Skeletal muscle cell (primary cell): ENCODE data around the gene KCNK2.
A peak's percentile ranks its signal among the peaks of the same experiment; 100 is the strongest.

Experiments
- DNase-seq: peaks from one replicate; pipeline ENCODE4 v3.0.0-alpha.2; 2010; ENCODE audit warnings: low read depth
- H3K4me3 ChIP-seq: 2 replicates; pipeline ENCODE4 v1.5.1; 2011; ENCODE audit warnings: low read depth, mild to moderate bottlenecking, control low read depth, low read length, moderate library complexity

Gene KCNK2

DNA sequence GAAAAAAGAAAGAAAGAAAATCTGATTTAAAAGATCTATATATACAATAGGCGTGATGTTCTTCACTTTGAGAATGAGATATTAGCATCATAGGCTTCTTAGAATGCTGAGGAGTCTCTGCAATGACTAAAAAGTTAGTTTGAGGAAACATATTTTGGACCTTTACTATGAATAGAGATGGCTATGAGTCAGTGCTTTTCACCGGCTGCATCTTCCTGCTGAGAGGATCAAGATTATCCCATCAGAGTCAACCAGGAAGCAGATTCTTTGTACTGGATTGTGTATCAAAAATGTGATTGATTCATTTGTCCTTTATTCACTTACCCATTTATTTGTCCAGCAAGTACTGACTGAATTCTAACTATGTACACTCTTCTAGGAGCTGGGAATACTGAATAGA, 144.2 kb downstream of the KCNK2 start:
- H3K4me3 ChIP-seq = no peak overlapping the region
- DNase-seq = no peak

DNA sequence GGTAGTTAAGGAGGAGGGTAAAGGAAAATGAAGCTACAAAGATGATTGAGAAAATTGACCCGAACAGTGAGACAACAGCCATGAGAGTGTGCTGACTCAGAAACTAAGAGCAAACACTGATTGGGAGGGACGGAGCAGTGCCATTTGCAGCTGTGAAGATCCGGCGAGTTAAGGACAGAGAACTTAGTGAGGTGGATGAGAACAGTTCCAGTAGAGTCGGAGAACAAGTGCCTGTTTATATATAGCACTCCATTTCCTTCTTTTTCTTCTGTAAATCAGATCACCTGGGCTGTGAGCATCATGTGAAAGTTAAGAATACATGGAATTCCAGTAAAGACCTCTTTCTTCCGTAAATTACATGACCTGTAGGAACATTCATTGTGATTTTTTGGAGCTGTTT, 145.7 kb downstream of the KCNK2 start:
- no peak overlapping the region for H3K4me3 ChIP-seq
- DNase-seq = no peak

DNA sequence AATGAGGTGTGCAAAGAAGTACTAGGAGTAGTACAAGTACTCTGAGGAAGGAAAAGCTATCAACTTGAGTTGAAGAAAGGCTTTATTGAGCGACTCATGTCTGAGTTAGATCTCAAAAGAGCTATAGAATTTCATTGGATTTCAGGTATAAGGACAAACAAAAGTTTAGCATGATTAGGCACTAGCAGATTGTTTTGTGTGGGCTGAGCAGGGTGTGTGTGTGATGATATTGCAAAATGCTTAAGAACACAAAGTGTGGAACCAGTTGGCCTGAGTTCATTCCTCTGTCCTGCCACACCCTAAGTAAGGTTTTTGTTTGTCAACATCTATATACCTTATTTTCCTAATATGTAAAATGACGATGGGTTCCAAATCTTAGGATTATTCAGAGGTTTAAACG, 158.9 kb downstream of the KCNK2 start:
- no peak overlapping the region for H3K4me3 ChIP-seq
- DNase-seq = no peak

DNA sequence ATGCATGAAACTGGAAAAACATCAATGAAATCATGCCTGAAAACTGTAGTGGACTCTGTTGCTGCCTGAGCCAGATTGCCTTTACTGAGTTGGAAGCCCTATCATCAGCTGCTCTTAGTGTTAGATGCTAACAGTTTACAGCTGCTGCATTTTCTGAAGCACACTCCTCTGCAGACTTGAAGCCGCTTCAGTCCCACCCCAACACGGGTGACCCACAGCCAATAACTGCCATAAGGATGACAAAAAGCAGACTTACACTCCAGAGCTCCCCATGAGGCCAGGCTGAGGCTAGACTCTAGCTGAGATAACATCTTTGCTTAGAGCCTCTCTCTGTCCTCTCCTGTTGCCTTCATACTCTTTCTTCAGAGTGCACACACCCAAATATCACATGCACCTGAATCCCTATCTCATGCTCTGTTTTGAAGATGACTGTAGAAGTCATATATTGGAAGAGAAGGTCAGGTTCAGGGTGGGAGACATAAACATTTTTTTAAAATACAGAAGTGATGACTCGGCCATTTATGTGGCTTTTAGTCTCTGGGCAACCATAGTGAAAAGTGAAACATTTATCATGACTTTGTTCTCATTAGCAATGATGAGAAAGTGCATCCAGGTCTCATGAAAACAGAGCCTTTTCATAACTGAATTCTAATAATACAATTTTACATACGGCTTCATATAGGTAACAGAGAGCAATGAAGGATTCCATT, 161.0 kb downstream of the KCNK2 start:
- no peak for DNase-seq
- no peak overlapping the region for H3K4me3 ChIP-seq

DNA sequence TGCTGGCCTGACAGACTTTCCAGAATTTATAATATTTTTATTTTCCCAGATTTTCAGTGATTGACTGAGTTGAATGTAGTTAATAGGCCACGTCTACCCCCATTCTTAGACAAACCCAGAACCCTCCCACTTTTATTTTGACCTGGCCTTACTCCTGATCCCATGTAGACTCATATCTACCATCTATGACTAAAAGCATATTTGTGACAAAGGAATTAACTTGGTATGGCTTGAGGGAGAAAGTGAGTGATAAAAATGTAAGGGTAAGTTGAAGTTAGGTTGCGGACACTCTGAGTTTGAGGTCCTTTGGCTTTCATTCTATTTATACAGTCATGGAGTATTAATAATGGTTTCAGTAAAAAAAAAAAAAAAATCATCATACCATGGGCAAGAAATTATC, 168.4 kb downstream of the KCNK2 start:
- DNase-seq = no peak
- no peak overlapping the region for H3K4me3 ChIP-seq

DNA sequence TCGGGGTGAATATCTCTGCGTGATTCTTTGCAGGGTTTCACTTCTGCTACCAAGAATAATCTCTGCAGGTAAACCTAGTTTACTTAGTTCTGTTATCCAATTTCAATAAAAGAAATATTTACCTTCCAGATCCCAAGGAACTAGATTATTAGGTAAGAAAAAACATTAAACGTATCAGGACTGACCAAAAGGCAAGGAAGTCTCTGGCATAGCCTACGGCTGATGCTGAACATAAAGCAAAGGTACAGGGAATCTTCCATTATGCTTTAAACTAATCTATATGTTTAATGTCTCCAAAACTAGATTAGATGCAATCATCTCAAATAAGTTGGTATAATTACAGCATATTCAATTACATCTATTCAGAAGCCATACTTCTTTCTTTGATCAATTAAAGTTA, 168.9 kb downstream of the KCNK2 start:
- no peak for DNase-seq
- no peak overlapping the region for H3K4me3 ChIP-seq

DNA sequence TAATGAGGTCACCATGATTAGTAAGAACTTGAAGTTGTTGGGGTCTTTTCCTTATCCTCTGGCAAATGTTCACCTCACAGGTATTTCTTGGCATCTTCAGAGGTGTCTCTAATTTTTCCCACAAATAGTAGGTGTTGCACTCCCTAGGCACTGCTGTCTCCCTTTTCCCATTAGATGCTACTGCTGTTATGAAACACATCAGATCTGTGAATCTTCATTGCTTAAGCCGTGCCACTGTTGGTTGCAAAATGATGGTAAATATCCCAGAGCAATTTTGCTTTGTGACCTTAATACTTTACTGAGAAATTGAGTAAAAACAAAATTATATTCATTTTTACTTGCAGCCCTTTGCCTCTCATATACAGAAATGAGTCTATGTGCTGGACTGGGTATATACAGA, 169.6 kb downstream of the KCNK2 start:
- no peak overlapping the region for H3K4me3 ChIP-seq
- no peak for DNase-seq

DNA sequence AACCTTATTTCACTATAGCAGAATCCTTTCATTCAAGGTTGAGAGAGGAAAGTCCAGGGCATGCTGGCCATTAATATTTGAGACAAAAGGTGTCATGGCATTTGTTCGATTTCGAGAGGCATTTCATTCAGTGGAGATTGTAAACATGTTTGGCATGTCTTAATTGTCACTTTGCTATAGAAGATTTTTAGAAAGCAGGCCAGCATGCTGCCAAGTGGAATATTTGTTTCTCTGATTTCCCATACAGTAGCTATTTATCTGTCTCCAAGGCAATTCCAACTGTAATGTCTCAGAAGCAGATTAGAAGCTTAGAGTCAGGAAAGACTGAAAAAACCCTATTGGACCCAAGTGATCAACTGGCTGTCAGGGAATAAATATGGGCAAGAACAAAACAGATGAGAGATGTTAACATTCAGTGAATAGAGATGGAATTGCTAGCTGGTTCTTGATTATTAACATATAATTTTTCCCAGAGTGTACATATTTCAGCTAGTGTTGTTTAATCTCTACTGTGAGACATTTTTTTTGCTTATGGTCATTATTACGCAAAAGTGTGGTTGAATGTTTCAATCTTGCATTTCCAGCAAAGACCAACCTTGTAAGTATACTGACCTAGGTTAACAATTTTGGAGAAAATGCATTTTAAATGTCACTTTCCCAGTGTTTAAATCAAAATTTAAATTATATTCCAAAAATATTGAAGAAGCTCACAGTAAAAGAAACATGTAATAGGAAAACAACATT, 174.6 kb downstream of the KCNK2 start:
- DNase-seq = no peak
- H3K4me3 ChIP-seq = no peak overlapping the region

DNA sequence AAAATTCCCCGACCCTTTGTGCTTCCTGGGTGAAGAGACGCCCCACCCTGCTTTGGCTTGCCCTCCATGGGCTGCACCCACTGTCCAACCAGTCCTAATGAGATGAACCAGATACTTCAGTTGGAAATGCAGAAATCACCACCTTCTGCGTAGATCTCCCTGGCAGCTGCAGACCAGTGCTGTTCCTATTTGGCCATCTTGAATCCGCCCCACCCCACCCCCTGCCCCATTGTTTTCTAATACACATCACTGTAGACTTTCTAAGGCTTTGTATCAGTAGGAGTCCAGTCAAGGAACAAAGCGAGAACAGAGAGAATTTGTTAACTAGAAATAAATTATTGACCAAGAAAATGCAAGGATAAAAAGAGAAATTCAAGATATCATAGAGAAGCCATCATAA, 178.2 kb downstream of the KCNK2 start:
- H3K4me3 ChIP-seq = no peak overlapping the region
- no peak for DNase-seq

DNA sequence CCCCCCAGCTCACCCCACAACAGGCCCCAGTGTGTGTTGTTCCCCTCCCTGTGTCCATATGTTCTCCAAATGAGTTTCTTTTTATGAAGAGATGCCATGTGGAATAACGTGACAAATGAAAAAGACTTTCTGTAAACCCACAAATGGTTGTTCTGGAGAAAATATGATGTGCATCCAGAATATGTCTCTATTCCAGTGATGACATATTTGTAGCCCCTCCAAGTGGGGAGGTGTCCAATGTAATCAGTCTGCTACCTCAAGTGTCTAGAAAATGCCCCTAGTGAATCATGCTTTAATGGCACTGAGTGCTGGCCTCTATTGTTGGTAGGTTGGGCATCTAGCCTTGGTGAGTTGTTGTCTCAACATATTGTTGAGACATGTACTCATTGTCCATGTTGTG, 179.6 kb downstream of the KCNK2 start:
- DNase-seq = no peak
- no peak overlapping the region for H3K4me3 ChIP-seq

DNA sequence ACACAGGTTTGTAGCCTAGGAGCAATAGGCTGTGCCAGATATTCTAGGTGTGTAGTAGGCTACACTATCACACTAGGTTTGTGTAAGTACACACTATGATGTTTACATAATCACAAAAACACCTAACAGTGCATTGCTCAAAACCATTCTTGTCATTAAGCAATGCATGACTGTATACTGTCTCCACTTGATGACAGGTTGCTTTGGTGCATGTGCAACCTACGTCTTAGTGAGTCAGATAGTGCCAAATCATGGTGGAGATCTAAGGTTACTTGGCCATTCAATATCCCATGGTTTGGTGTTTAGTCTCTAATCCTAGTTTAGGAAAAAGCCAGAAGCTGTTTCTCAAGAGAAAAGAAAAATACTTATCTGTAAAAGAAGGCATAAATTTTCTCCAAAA, 181.1 kb downstream of the KCNK2 start:
- no peak overlapping the region for H3K4me3 ChIP-seq
- no peak for DNase-seq

DNA sequence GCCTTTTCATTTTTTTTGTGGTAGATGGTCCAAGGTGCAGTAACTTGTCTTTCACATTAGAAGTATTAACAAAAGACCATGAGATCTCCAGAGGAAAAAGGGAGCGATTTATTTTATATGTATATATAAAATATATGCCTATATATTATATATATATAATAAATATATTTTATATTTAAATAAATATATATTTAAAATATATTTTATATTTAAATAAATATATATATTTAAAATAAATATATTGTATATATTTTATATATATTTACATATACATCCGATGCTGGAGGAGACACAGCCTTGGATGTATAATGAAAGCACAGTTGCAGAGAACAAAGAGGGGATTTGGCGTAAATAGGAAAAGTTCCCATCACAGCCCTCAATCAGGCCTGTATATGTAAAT, 182.1 kb downstream of the KCNK2 start:
- H3K4me3 ChIP-seq = no peak overlapping the region
- no peak for DNase-seq

DNA sequence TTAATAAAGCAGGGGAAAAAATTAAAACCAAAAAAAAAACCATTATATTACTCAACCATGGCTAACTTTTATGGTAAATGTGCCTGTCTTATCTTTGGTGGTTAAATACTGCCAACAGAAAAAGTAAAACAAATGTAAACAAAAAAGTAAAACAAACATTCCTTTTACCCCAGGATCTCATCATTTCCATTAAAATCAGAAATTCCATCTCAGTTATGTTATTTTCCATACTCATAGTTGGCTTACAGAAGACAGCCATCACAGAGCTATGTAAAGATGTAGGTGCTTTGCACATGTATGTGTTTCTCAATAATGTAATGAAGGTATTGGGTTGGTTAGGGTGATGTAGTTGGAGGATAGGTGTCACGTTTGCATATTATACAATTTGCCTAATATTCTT, 185.0 kb downstream of the KCNK2 start:
- no peak overlapping the region for H3K4me3 ChIP-seq
- DNase-seq = no peak

DNA sequence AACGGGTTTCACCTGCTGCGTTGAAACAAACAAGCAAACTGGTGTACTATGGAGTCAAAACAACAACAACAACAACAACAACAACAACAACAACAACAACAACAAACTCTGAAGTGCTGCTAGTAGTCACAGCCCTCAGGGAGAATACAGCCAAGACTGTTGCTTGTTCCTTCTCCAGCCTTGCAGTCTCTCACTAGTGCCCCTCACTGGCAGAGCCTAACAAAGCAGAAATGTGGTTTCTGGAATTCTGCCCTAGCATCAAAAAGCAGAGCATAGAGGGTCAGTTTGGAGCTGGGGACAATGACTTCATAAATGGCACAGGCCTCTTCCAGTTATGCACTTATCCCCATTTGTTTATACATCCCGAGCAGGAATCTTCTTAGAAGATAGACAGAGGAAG, 187.4 kb downstream of the KCNK2 start:
- DNase-seq = no peak
- H3K4me3 ChIP-seq = no peak overlapping the region

DNA sequence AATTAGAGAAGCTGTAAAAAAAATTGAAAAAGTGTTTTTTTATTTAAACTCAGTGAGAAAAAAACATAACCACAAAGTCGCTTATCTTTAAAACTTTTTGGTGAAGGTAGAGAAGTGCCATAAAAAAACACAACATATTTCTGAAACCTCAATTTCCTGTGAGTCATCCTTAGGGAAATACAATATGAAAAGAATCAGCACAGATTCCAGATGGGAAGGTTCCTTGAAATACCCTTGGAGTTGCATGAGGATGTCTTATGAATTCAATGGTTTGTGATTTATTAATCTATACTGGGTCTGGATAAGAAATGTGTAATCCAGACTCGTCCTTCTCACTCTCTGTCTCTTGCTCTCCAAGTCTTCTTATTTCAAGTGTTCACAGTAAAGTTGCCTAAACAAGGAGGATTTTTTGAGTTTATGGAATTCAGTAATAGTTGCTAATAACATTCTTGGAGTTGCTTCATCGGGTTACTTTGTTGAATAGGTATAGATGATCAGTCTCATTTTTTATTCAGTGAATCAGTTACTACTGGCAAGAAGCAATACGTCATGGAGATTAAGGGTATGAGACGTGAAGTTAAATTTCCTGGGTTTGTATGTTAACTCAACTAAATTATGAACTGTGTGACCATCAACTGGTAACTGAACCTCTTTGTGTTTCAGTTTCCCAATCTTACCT, 191.4 kb downstream of the KCNK2 start:
- DNase-seq = peak; percentile 62
- H3K4me3 ChIP-seq = no peak overlapping the region

DNA sequence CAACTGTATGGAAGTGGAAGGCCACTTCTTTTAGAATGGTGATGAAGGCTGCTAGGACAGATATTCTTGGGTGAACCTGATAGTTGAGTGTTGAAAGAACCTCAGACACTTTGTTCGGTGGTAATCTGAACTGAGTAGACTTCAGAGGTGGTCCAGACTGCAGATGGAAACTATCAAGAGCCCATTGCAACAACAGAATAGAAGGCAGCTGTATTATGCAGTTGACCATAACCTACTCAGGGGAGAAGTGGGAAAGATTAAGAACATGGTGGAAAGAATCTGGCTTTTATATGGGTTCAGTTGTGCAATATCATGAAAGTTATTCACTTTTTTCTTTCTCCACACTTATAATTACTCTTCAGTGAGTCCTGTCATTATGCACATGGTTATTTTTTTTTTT, 194.0 kb downstream of the KCNK2 start:
- H3K4me3 ChIP-seq = no peak overlapping the region
- DNase-seq = no peak

DNA sequence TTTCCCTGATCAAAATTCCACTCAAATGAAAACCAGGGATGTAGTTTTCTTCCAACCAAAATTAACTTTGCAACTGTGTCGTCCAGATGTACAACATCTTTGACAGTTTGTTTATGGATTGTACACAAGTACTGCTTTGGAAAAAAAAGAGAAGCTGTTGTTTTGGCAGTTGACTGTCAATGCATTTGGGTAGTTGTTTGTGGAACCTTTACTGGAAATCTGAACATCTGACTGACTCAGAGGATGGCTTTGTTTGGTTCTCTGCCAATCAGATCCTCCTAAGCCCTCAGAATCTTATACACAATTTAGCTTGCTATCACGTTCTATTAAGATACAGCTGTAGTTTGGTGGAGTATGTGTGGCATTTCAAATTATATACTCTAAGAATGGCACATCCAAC, 195.0 kb downstream of the KCNK2 start:
- DNase-seq = peak; percentile 25

DNA sequence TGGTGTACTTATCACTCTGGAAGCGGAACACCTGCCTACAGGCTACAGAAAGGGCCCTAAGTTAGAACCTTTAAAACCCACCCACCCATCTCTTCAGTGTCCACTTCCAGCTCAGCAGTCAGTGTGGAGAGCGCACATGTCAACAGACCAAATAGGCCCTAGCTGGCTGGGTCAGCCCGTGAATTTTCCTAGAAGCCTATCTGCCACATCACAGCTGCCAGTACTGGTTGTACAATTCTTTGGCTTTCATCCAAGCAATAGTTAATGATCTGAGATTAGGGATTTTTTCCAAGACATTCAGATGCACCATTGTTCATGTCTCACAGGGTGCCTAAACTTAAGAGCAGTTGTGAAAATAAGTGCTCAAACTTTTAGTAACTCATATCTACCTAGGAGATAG, 197.1 kb downstream of the KCNK2 start:
- no peak overlapping the region for H3K4me3 ChIP-seq
- DNase-seq = no peak

More for the DNA sequence above, 195.0 kb downstream of the KCNK2 start:
- H3K4me3 ChIP-seq = no peak overlapping the region

DNA sequence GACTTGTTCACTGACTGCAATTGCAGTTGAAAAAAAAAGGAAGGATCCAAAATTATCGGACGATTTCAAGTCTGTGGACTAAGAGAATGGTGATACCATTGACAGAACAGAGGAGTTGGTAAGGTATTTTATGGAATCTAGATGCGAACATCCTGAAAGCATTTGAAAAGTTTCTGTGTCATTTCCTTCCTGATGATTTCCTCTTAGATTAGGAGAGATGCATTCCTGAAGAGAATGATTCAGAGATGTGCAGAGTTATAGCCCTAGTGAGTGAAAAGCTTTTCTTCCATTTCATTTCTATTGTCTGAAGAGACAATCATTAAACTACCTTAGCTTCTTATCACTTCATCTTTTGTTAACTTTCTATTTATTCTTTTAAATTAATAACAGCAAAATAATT, 200.0 kb downstream of the KCNK2 start:
- no peak overlapping the region for H3K4me3 ChIP-seq
- no peak for DNase-seq

DNA sequence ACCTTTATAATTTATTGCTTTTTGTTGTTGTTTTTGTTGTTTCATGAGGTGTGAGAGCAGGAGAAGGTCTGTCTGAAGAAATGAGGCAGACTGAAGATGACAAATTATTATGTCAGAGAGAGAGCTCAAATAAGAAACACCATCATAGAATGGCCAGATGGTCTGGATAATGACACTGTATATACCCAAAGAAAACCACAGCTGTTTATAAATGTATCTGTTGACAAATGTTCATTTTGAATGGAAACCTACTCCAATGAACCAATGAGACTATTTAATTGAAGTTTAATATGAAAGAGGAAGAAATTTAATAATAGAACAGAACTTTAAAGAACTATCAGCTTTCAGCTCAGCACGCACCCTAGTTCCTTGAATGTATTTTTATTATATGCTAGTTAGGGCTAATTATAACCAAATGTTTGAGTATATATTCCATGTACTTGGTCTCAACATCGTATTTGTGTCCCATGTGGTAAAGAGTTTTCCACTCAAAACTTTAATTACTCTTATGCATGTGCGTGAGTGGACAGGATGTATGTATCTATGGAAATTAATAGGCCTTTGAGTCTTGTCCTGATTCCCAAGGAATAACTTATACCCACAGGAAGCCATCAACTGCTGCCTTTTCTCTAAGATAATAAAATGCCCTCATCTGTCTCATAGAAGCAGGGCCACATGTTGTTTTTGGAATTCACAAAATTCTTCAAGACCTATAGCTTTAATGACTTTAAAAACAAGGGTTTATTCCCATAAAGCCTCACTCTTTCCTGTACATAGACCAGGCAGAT, 202.7 kb downstream of the KCNK2 start:
- no peak for DNase-seq
- no peak overlapping the region for H3K4me3 ChIP-seq
